H7 (cell line): ENCODE measurements around the gene EFHD1. TPM values are rescaled to one million over a fixed set of nuclear protein-coding genes. Genes with fewer than 3 reads are reported as not detected.
A peak's percentile ranks its signal among the peaks of the same experiment; 100 is the strongest.
"Not testable (repeated sequence)": the region's sequence is repeated elsewhere in the genome, so short reads cannot be mapped to it uniquely, and the experiment has no call there.

ENCODE experiments used
- DNase-seq: peaks from one replicate; pipeline ENCODE4 v3.0.0; 2012
- H3K27me3 ChIP-seq: 2 replicates; pipeline ENCODE4 v1.6.0; 2011; ENCODE audit warnings: mild to moderate bottlenecking, low read length; ENCODE audit not compliant: control insufficient read depth, insufficient read depth
- H3K36me3 ChIP-seq: replicated peaks from 2 replicates; pipeline ENCODE4 v1.5.1; 2011; ENCODE audit warnings: low read length; ENCODE audit not compliant: control insufficient read depth, insufficient read depth
- H3K4me3 ChIP-seq: 2 replicates; pipeline ENCODE4 v1.5.1; 2011; ENCODE audit warnings: low read depth, mild to moderate bottlenecking, control low read depth, low read length, moderate library complexity; ENCODE audit not compliant: insufficient read depth
- total RNA-seq: library from RNA; depleted of rRNA; stranded (reverse); fragments of >200 nt; shearing (Covaris generic); gene quantifications from 2 replicates; pipeline ENCODE4 v1.2.3, GENCODE V29; 2014

The EFHD1 gene
- total RNA-seq, 1 experiment from 2014 or later, result 3.8 TPM

DNA sequence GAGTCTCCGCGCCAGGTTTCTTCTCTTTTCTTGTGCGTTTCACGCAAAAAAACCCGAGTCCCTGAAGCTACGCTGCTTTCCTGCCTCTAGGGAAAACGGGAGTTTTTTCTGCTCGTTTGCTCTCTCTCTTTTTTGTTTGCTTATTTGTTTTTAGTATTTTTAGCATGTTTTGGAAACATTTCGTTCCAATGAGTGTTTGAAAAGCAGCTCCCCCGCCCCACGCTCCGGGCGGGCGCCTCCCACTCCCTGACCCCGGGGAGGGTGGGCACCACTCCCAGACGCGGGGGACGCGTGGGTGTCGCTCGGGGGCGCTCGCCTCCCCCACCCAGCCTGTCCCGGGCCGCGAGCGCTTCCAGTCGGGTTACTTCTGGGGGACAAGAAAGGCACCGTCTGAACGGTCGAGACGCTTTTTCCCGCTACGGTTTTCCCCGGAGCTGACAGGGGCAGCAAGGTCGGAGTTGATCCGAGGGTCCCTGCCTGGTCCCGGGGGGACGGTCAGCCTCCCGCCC lies 446 bp upstream of the EFHD1 start:
- H3K36me3 ChIP-seq, result no peaks in the 10 kb centered on the region
- H3K27me3 ChIP-seq, result peaks cover 41% of the 10 kb centered on the region
- H3K4me3 ChIP-seq, result peak overlapping the region; percentile 63
- no peak for DNase-seq

DNA sequence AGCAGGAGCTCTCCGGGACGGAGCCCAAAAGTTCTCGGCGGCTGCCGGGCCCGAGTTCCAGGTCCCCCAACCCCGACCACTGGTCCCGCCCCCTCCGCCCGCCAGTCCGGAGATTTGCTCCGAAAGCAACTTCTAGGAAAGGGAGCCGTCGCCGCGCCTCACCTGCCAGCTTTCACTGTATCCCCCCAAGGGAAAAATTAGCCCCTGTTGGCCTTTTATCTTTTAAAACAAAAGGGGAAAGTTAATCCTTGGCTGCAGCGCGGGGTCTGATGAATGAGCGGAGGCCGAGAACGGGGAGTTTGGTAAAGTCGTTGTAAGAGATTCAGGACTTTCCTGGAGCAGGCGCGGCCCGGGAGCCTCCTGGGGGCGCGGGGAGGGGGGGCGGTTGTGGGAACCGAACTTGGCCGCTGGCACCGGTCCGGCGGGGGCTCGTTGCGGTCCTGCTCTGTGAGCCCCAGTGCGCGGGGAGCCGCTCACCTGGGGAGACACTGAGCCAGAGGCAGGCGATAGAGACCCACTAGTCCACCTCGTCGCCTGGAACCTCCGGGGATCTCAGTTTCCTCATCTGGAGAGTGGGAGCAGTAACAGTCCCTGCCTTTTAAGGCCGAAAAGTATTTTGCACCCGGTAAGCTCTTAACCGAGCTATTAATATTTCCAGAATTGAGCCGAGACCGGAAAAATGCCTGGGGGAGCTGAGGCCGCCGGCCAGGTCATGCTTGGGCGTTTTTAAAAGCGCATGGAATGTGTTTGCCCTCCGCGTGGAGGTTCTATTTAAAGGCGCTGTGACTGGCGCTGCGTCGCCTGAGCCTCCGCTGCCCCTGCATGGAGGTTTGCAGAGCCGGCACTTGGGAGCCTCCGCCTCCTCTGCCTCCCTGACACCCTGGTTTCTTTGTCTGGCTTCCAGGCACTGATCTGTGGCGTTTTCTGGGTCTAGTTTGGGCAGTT lies 1.1 kb downstream of the EFHD1 start:
- H3K4me3 ChIP-seq, result peak overlapping the region; percentile 63
- H3K36me3 ChIP-seq, result no peaks in the 10 kb centered on the region
- DNase-seq, result peak; percentile 81
- peaks cover 41% of the 10 kb centered on the region for H3K27me3 ChIP-seq

DNA sequence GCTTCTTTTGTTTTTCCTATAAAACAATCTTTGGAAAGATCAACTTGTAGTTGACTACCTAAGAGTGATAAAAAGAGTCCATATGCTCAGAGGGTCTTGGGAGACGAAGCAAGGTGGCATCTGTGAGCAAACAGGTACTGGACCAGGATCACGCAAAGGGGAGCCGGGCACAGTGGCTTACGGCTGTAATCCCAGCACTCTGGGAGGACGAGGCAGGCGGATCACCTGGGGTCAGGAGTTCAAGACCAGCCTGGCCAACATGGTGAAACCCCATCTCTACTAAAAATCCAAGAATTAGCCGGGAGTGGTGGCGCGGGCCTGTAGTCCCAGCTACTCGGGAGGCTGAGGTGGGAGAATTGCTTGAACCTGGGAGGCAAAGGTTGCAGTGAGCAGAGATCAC lies 2.0 kb downstream of the EFHD1 start:
- not testable (repeated sequence) for H3K4me3 ChIP-seq, H3K36me3 ChIP-seq, DNase-seq
- peaks cover 43% of the 10 kb centered on the region for H3K27me3 ChIP-seq

DNA sequence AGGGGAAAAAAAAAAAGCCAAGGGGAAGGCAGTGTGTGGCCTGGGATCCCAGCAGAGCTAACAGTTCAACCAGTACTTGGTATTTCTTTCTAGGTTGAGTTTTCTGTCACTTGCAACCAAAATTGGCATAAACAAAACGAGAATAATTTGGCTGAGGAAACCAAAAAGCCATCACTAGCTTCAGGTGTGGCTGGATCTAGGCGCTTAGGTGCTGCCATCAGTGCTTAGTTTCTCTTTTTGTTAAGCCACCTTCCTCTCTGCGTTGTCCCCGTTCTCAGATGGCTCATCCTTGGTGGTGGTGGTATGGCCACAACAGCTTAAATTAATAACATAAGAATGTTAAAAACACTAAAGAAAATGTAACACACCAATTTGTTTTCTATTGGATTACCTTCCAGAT lies 2.4 kb downstream of the EFHD1 start:
- DNase-seq, result no peak
- H3K27me3 ChIP-seq, result peaks cover 43% of the 10 kb centered on the region
- H3K4me3 ChIP-seq, result no peak overlapping the region
- no peaks in the 10 kb centered on the region for H3K36me3 ChIP-seq

DNA sequence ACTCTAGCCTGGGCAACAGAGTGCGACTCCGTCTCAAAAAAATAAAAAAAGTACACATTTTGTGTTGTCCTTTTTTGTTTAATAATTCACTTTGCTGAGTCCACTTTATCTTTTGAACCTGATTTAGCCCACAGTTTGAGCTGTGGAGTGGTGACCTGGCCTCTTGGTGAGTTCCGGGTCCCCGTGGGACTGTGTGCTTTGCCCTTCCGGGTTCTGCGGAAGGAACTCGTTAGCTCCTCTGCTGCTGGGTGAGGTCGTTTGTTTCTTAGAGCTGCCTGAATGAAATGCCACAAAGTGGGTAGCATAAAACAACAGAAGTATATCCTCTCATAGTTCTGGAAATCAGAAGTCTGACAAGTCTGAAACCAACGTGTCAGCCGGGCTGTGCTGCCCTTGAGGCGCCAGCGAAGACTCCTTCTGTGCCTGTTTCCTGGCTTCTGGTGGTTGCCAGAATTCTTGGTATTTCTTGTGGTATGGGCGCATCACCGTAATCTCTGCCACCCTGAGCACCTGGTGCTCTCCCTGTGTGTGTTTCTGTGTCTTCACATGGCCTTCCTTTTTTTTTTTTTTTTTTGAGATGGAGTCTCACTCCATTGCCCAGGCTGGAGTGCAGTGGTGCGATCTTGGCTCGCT lies 3.5 kb downstream of the EFHD1 start:
- peaks cover 43% of the 10 kb centered on the region for H3K27me3 ChIP-seq
- no peak for DNase-seq
- H3K36me3 ChIP-seq, result no peaks in the 10 kb centered on the region
- no peak overlapping the region for H3K4me3 ChIP-seq

DNA sequence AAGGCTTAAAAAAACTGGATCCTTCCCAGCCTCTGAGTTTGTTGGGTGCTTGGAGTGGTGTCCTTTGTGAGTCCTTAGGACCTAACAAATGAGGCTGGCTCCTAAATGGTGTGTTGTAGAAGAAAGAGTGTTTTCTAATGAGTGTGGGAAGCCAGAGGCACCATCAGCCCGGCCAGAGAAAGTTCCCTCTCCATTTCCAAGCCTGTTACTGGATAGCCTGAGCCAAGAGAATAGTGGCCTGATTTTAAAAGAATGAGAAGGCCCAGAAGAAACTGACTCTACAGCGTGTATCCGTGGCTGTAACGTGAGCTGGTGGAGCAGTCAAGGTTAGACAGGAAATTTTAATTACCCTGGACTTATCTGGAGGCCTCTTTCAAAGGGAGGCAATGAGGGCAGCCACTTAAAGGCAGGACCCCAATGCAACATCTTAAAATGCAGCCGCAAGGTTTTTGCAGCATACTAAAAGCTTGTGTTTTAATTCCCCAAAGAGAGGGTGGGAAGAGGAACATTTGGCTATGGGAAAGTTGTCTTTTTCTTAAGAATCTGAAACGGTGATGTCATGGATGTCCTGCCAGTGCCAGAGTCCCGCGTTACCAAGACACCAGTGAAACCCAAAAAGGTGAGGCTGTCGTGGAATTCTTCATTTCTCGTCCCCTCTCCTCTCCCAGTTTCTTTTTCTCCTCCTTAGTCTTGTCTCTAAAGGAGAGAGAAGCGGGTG lies 4.6 kb downstream of the EFHD1 start:
- no peak for DNase-seq
- peaks cover 33% of the 10 kb centered on the region for H3K27me3 ChIP-seq
- no peaks in the 10 kb centered on the region for H3K36me3 ChIP-seq
- no peak overlapping the region for H3K4me3 ChIP-seq

DNA sequence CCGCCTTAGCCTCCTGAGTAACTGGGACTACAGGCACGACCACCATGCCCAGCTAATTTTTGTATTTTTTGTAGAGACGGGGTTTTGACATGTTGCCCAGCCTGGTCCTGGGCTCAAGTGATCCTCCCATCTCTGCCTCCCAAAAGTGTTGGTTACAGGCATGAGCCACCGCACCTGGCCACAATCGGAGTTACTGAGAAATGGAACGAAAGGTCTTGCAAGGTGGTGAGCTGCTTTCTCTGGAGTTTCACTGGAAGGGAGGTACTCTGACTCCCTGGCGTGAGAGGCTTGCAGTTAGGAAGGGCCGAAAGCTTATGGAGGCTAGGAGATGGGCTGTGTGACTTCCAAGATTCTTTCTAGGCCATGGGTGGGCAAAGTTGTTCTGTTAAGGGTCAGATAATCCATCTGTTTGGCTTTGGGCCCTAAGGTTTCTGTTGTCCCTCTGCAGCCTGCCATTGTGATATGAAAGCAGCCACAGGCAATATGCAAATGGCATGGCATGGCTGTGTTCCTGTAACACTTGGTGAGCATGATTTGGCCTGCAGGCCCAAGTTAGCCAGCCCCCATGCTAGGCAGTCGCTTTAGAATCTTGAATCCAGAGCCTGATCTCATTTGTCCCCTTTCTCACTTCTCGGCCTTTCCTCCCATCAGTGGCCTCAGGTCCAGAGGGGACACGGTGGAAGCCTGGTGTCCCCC lies 7.9 kb downstream of the EFHD1 start:
- Histone ChIP-seq H3K36me3 (no peaks in the 10 kb centered on the region), H3K27me3 (peaks cover 2% of the 10 kb centered on the region; the same call in 1 of the 2 replicates), H3K4me3 (no peak overlapping the region)
- DNase-seq, result no peak

DNA sequence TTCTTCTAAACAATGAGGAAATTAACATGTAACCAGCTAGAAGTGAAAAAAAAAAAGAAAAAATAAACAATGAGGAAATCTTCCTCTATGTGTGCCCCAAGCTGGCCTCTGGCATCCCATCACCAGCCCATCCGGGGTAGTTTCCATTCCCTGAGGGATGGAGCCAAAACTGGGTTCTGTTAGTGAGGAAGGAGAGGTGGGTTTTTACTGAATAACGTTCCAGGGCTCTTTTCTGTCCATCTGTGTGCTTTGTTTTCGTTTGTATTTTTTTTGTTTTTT lies 9.7 kb downstream of the EFHD1 start:
- Histone ChIP-seq H3K36me3 (no peaks in the 10 kb centered on the region), H3K4me3 (no peak overlapping the region), H3K27me3 (peaks cover 2% of the 10 kb centered on the region; the same call in 1 of the 2 replicates)
- peak; percentile 30 for DNase-seq

DNA sequence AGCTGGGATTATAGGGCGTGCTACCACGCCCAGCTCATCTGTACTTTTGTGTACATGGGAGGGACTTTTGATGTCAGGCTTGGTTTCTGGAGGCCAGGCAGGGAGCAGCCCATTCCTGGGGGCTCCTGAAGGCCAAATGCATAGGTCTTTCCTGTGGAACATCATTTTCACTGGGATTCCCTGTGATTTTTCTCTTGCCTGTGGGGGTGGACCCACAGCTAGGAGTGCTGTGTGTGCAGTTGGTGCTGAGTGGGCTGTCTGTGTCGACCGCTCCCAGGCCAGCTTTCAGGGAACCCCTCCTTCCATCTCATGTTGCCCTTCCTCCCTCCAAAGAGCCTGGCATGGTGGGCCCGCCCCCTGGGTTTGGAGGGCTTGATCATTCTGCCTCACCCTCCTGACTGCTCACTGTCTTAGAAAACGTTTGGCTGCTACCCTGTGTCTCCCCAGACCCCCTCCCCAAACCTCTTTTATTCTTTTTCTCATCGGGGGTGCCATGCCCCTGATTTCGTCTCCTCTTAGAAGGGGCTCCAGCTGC lies 10.5 kb downstream of the EFHD1 start:
- no peak overlapping the region for H3K4me3 ChIP-seq
- peaks cover 2% of the 10 kb centered on the region; the same call in 1 of the 2 replicates for H3K27me3 ChIP-seq
- peak; percentile 28 for DNase-seq
- no peaks in the 10 kb centered on the region for H3K36me3 ChIP-seq

DNA sequence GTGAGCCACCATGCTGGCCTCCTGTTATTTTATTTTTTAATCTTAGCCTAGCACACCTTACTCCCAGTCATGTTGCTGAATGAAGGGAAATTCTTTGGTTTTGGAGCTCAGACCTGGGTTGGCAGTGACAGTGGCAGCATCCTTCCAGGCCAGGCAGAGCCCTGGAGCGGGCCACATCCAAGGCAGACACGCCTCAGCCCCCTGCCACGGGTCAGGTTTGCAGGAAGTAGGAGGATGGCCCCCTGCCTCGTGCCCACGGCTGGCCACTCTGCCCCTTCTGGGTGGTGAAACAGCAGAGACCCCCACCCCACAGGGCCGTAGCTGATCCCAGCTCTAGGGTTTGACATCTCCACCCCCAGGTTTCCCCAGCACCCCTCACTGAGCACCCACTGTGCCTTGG lies 11.7 kb downstream of the EFHD1 start:
- no peak for DNase-seq
- Histone ChIP-seq H3K4me3 (no peak overlapping the region), H3K36me3 (no peaks in the 10 kb centered on the region), H3K27me3 (peaks cover under 1% of the 10 kb centered on the region; the same call in 1 of the 2 replicates)

DNA sequence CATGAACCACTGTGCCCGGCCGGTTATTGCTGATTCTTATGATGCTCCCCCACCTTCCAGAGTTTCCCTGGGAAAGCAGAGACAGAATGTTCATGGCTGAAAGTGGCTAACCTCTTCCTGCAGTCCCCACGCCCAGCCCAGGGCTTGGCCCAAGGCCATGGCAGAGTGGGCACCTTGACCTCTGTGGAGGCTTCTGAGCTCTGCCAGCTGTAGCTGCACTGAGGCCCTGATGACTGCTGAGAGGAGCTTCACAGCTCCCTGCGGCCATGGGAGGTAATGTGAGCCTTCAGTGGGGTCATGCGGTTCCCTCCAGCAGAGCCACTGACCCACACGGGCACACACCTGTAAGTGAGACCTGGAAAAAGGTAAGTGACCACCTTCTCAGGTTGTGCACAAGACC lies 13.3 kb downstream of the EFHD1 start:
- Histone ChIP-seq H3K27me3 (no peaks in the 10 kb centered on the region), H3K4me3 (no peak overlapping the region), H3K36me3 (no peaks in the 10 kb centered on the region)
- DNase-seq, result no peak

DNA sequence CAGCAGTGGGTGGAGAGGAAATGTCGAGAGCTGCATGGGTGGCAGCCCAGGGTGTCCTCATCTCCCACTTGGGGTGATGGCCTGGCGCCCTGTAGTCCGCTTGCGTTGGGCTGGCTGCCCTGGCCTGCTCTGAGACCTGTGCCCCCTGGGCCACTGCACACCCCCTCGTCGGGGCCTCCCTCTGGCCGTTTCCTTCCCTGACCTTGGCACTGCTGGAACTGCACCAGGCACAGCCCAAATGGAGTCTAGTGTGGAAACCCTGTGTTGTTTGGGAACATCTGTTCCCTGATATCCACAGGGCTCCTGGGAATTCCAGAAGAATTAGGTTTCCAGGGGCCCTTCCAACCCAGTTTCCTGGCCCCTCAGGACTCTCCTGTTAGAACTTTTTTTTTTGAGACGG lies 13.9 kb downstream of the EFHD1 start:
- Histone ChIP-seq H3K4me3 (no peak overlapping the region), H3K27me3 (no peaks in the 10 kb centered on the region), H3K36me3 (no peaks in the 10 kb centered on the region)
- no peak for DNase-seq

DNA sequence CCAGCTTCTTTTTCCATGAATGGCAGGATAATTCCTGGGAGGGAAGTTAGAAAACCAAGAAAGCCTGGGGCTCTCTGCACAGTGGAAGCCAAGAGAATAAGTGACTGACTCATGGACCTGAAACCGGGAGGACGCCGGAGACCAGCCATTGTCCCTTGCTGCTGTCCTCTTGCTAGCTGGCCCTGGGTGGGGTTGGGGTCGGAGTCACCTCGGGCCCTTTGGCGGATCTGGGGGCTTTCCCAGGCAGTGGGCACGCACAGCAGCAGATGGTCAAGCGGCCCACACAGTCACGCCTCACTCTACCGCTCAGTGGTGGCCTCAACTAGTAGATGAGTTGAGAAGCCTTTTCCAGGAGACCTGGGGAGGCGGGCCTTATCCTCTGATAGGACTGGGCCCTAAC lies 15.6 kb downstream of the EFHD1 start:
- Histone ChIP-seq H3K4me3 (no peak overlapping the region), H3K27me3 (no peaks in the 10 kb centered on the region), H3K36me3 (no peaks in the 10 kb centered on the region)
- DNase-seq, result no peak

DNA sequence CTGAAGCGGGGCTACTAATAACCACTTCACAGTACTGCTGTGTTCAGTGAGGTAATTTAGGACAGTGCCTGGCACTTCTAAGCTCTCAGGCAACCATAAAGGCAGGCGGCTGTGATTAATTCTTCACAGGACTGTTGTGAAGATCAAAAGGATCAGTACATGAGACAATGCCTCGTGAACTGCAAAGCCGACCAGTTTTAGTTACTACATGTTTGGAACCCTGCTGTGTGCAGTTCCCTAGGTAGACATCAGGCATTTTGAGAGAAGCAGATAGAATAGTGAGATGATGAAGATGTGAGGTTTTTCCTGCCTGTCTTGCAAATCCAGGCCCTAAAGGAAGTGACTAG lies 19.1 kb downstream of the EFHD1 start:
- no peak overlapping the region for H3K4me3 ChIP-seq

More for the DNA sequence above, 19.1 kb downstream of the EFHD1 start:
- DNase-seq, result peak; percentile 18
- no peaks in the 10 kb centered on the region for H3K36me3 ChIP-seq
- no peaks in the 10 kb centered on the region for H3K27me3 ChIP-seq
